Medulla oblongata (tissue), 1 donor: ENCODE measurements around the gene CDH12.
"Not testable (repeated sequence)": the region's sequence is repeated elsewhere in the genome, so short reads cannot be mapped to it uniquely, and the experiment has no call there.

Source experiments
- DNase-seq: peaks from one replicate; pipeline ENCODE4 v3.0.0-alpha.2; 2015; ENCODE audit errors: extremely low spot score

The CDH12 gene

GRCh38 chr5:22852807-22853660 lies at the start of gene CDH12:
Gene CDH12 (minus strand): TSS chr5:22853344.
- DNase-seq = no peak

DNA sequence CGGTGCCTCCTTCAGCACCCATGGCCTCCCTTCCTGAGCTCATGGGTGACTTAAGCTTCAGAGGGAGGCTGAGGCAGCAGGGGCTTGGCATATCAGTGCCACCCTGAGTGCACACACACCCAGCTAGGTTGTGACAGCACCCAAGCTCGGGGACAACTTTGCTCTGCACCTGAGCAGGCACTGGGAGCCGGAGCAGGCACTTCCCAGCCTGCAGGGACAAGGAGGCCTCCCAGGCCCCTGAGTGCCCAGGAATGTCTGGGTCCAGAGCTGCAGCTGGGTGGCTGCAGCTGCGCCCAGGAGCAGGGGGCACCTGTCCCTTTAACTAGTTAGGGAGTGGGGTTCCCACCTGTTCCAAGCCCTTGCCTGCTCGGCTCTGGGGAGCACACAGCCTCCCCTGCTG lies 48.7 kb upstream of the CDH12 start:
- DNase-seq = no peak

- no peak for DNase-seq
Measured at GRCh38 chr5:22900801-22901310, 47.7 kb upstream of the CDH12 start.

- no peak for DNase-seq
Measured at GRCh38 chr5:22899341-22899740, 46.2 kb upstream of the CDH12 start.

GRCh38 chr5:22896152-22896551 lies 43.0 kb upstream of the CDH12 start:
- DNase-seq = no peak

GRCh38 chr5:22892441-22892840 lies 39.3 kb upstream of the CDH12 start:
- no peak for DNase-seq

- DNase-seq = no peak
Measured at GRCh38 chr5:22889720-22890119, 36.6 kb upstream of the CDH12 start.

GRCh38 chr5:22887566-22887965 lies 34.4 kb upstream of the CDH12 start:
- DNase-seq = no peak

- DNase-seq = not testable (repeated sequence)
Measured at GRCh38 chr5:22858911-22859310, 5.8 kb upstream of the CDH12 start.

DNA sequence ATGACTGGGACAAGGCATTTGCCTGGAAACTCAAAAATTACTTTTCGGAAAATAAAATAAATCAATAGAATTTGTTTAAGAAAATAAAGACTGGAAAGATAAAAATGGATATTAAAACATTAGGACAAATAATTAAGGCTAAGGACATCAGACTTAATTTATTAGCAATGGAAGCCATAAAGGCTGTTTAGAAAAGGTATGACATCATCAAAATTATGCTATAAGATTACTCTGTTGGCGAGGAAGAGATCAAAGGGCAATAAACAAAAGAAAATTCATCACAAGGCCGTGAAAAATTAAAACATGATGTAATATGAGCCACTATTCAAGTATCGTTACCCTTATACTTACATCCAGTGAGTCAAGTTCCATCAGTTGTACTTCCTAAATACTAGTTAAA lies 2.7 kb upstream of the CDH12 start:
- DNase-seq = no peak

DNA sequence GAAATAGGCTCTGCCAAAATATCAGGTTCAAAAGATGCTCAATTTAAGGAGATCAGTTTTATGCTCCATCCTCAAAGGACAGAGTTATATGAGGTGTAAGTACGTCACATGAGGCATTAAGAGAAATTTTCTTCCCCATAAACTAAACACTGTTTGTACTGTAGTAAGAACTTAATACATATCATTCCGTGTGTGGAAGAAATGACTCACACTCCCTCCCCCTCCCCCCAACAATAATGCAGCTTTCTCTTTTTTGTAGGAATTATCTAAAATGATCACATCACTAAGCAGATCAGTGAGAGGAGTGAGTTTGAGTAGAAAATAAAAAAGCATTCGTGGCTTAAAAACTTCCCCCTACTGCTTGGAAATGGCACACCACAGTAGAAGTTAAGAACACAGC lies 2.2 kb downstream of the CDH12 start:
- no peak for DNase-seq

GRCh38 chr5:22846693-22847092 lies 6.5 kb downstream of the CDH12 start:
- no peak for DNase-seq

- no peak for DNase-seq
Measured at GRCh38 chr5:22844636-22845035, 8.5 kb downstream of the CDH12 start.

- no peak for DNase-seq
Measured at GRCh38 chr5:22844155-22844554, 9.0 kb downstream of the CDH12 start.

DNA sequence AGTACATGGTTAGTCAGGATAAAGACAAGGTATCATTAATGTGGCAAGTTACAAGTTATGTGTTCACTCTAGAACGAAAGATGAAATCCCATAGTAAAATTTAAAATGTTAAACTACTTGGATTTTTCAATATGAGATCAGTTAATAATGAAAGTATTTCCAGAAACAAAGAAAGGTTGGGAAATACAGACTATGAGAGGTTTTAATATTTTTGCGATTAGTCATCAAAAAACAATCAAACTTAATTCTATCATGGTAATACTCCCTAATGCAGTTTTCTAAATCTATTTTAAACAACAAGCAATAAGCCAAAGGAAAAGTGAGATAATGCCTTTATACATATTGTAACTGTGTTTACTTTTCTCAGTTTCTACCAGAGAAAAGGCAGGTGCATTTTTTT lies 10.6 kb downstream of the CDH12 start:
- DNase-seq = no peak

DNA sequence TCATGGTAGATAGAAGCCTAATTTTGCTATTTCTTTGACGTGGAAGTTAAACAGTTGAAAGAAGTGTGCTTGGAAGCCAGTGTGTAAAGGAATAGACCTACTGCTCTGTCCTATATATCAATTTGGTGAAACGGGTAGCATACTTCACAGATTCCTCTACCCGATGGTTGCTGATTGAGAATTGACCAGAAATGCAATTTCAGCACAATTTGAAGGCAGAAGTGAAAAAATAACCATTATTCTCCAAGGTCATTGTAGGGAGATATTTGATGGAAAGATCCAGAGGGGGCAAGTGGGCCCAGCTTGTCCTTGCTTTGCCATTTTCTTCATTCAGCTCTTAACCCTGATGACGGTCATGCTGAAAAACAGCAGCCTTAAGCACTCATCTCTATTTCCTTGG lies 15.3 kb downstream of the CDH12 start:
- DNase-seq = no peak

- DNase-seq = no peak
Measured at GRCh38 chr5:22835686-22836085, 17.5 kb downstream of the CDH12 start.

- no peak for DNase-seq
Measured at GRCh38 chr5:22793463-22793862, 59.7 kb downstream of the CDH12 start.

GRCh38 chr5:22787807-22788206 lies 65.3 kb downstream of the CDH12 start:
- no peak for DNase-seq

DNA sequence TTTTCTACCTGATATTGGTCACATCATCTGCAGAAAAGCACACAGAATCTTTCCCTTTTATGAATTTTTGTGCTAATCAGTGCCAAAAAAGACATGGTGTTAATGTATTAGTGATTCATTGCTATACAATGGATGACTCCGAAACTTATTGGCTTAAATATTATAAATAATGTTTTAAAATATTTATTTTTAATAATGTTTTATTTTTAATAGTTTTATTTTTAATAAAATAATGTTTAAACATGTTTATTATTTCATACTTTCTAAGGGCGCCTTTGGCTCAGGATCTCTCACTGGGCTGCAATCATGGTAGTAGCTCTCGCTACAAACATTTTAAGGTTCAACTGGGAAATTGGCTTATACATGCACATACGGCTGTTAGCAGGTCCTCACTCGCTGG lies 65.7 kb downstream of the CDH12 start:
- no peak for DNase-seq

DNA sequence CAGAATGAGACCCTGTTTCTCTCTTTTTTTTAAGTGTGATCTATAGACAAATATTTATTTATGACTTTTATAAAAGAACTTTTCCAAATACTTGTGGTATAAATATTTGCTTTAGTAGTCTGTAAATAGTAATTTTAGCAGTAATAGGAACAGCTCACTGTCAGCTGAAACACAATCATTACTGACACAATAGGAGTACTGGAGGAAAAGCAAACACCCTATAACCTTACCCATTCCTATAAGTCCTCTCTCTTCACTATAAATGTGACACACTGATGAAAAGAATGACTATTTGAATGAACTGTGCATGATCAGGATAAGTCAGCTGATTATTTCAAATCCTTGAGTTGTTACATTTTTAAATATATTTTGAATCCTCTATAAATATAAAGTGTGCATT lies 72.4 kb downstream of the CDH12 start:
- DNase-seq = no peak

DNA sequence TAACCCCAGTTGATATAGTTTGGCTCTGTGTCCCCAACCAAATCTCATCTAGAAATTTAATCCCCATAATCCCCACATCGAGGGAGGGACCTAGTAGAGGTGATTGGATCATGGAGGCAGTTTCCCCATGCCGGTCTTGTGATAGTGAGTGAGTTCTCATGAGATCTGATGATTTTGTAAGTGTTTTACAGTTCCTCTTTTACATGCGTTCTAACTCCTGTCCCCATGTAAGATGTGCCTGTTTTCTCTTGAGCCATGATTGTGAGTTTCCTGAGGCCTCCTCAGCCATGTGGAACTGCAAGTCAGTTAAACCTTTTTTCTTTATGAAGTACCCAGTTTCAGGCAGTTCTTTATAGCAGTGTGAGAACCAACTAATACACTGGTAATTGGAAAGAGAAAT lies 73.6 kb downstream of the CDH12 start:
- DNase-seq = no peak

DNA sequence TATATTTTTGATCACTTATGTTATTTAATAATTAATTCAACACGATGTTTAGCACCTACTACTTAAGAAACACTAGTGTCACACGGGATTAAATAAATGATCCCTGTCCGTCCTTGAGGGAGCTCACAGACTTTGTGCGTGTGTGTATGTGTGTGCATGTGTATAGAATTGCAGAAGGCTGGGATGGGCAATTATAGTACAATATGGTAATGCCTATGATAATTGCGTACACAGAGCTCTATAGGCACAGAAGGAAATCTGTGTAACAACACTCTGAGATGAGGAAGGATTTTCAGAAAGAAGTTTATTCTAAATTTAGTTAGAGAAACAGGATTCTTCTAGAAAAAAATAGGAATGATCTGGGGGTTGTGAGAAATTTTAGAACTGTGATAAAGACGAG lies 76.9 kb downstream of the CDH12 start:
- no peak for DNase-seq

- DNase-seq = not testable (repeated sequence)
Measured at GRCh38 chr5:22774214-22774613, 78.9 kb downstream of the CDH12 start.
